Measurements from ENCODE around the gene MOCS3.

MOCS3 gene

DNA sequence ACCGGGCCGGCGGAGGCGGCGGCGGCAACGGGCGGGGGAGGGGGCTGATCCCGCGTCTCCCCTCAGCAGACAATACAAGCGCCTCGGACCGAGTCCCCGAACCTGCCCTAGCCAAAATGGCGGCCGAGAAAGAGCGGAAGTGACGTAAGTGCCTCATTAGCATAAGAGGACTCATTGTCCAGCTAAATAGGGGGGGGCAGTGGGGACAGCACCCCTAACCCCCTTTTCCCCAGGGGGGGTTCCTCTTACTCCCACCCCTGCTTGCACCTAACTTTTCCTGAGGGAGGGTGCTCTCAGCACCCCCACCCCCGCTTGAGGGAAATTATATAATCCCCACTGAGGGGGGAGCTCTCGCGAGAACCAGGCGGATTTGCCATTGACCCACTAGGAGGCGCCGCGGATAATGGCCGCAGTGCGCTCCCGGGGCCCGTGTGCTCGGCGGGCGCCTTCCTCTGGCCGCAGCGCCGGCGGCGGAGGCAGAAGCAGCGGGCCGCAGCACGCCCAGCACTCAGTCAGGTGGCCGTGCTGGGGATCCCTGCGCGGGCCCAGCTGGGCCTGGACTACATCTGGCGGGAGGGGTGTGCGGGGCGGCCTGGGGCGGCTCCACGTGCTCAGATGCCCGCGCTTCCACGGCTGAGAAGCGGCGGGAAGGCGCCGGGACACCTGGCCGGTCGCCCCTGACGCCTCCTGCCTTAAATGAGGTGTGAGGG, 27.2 kb upstream of the MOCS3 start, which contains the start of gene ADNP:
TSS of gene ADNP (minus strand) at position 132 of the 710 bp plus-strand sequence. CDS start 27,441 bp downstream, outside the sequence.
- Histone ChIP-seq H4K20me1 (peaks cover 34% of the 10 kb centered on the region), H3K9ac (peak within 1 kb of the TSS; percentile 100), H3K9me3 (no peaks in the 10 kb centered on the region), H3K27ac (peak within 1 kb of the TSS; percentile 100), H3K4me1 (peaks cover 37% of the 10 kb centered on the region), H3K4me2 (peak within 1 kb of the TSS; percentile 62), H3K27me3 (no peaks in the 10 kb centered on the region), H3K4me3 (peak within 1 kb of the TSS; percentile 100), H3K36me3 (peaks cover 55% of the 10 kb centered on the region)
- TF ChIP-seq Cebpa-rat (IDR thresholded peaks at IDR 0.05) = no peak

DNA sequence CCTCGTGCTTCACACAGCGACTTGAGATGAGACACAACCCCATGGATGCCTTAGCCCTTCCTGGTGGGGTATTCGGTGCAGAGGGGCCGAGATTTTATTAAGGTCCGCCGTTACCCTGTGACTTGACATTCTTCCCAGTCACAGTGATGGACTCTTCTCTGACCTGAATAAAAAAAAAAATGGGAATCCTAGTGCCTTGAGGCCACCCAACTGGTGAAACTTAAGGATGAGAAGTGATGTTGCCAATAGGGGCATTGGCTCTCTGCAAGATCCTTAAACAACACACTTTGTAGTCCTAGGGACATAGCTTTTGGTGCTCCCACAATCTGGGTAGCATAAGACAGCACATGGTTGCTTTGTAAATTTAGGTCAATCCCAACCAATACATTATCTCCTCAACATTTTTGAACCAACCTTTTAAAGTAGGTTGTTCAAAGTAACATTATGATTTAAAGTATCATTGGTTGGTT, 26.6 kb upstream of the MOCS3 start:
- peak overlapping the region; percentile 100; the same call in 1 of the 2 replicates for H3K4me3 ChIP-seq
- H4K20me1 ChIP-seq = peaks cover 28% of the 10 kb centered on the region
- H3K27ac ChIP-seq = peak overlapping the region; percentile 100
- TF ChIP-seq Cebpa-rat (IDR thresholded peaks at IDR 0.05) = no peak
- peak overlapping the region; percentile 62 for H3K4me2 ChIP-seq
- H3K36me3 ChIP-seq = peaks cover 58% of the 10 kb centered on the region
- H3K9me3 ChIP-seq = no peaks in the 10 kb centered on the region
- no peaks in the 10 kb centered on the region for H3K27me3 ChIP-seq
- peak overlapping the region; percentile 100 for H3K9ac ChIP-seq
- H3K4me1 ChIP-seq = peaks cover 31% of the 10 kb centered on the region

DNA sequence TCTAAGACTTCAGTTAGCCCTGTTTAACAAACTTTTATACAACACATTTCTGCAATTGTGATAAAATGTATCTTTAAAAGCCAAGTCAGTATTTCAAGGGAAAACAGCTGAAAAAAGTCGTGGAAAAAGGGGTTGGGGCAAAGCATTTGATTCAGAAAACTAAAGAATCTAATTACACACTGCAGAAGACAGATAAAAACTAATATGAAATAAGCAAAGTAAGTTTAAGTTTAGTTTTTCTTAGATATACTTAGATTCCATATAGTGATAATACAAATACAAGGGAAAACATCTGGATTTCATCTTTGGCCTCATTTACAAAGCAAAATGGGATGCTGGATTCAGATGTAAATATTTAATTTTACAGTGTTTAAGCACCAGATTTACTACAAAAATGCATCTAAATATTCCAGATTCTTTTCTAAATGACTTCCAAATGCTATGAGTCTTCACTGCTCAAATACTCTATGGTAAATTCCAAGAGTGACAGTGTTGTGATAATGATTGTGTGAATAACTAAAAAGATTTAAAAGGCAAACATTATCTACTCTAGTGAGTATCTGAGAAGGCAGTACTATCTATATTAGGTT, 25.8 kb upstream of the MOCS3 start:
- H3K9ac ChIP-seq = no peak overlapping the region
- H4K20me1 ChIP-seq = peaks cover 21% of the 10 kb centered on the region
- H3K4me2 ChIP-seq = no peak overlapping the region
- H3K4me3 ChIP-seq = no peak overlapping the region
- no peak for TF ChIP-seq Cebpa-rat (IDR thresholded peaks at IDR 0.05)
- peaks cover 58% of the 10 kb centered on the region for H3K36me3 ChIP-seq
- no peaks in the 10 kb centered on the region for H3K27me3 ChIP-seq
- H3K9me3 ChIP-seq = no peaks in the 10 kb centered on the region
- no peak overlapping the region for H3K27ac ChIP-seq
- peaks cover 24% of the 10 kb centered on the region for H3K4me1 ChIP-seq

DNA sequence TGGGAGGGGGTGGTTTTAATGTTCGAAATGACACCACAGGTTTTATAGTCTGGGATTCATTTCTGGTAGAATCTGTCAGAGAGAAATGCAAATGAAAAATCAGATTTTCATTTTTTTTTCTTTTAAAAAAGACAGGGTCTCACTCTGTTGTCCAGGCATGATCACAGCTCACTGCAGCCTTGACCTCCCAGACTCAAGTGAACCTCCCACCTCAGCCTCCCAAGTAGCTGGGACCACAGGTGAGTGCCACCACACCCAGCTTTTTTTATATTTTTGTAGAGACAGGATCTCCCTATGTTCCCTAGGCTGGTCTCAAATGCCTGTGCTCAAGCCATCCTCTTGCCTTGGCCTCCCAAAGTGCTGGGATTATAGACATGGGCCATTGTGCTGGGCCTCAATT, 25.0 kb upstream of the MOCS3 start:
- H3K4me2 ChIP-seq = no peak overlapping the region
- H3K9ac ChIP-seq = no peak overlapping the region
- TF ChIP-seq Cebpa-rat (IDR thresholded peaks at IDR 0.05) = no peak
- no peak overlapping the region for H3K4me3 ChIP-seq
- peaks cover 16% of the 10 kb centered on the region for H3K4me1 ChIP-seq
- H3K27ac ChIP-seq = no peak overlapping the region
- peaks cover 57% of the 10 kb centered on the region for H3K36me3 ChIP-seq
- H3K9me3 ChIP-seq = no peaks in the 10 kb centered on the region
- no peaks in the 10 kb centered on the region for H3K27me3 ChIP-seq
- H4K20me1 ChIP-seq = peaks cover 13% of the 10 kb centered on the region

DNA sequence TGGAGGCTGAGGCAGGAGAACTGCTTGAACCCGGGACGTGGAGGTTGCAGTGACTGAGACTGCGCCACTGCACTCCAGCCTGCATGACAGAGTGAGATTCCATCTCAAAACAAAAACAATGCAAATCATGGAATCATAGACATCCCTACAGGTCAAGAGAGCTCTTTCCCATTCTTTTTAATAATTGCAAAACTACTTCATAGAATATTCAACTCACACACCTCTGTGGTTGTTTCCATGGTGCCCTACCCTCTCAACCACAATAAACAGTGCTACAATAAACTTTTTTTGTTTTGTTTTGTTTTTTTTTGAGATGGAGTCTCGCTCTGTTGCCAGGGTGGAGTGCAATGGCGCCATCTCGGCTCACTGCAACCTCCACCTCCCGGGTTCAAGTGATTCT, 15.5 kb upstream of the MOCS3 start:
- H3K27me3 ChIP-seq = no peaks in the 10 kb centered on the region
- no peaks in the 10 kb centered on the region for H3K4me1 ChIP-seq
- no peak overlapping the region for H3K27ac ChIP-seq
- peaks cover 6% of the 10 kb centered on the region; the same call in 1 of the 2 replicates for H4K20me1 ChIP-seq
- no peaks in the 10 kb centered on the region for H3K9me3 ChIP-seq
- peaks cover 98% of the 10 kb centered on the region for H3K36me3 ChIP-seq
- no peak overlapping the region for H3K4me2 ChIP-seq
- no peak overlapping the region for H3K4me3 ChIP-seq
- TF ChIP-seq Cebpa-rat (IDR thresholded peaks at IDR 0.05) = no peak
- H3K9ac ChIP-seq = no peak overlapping the region

DNA sequence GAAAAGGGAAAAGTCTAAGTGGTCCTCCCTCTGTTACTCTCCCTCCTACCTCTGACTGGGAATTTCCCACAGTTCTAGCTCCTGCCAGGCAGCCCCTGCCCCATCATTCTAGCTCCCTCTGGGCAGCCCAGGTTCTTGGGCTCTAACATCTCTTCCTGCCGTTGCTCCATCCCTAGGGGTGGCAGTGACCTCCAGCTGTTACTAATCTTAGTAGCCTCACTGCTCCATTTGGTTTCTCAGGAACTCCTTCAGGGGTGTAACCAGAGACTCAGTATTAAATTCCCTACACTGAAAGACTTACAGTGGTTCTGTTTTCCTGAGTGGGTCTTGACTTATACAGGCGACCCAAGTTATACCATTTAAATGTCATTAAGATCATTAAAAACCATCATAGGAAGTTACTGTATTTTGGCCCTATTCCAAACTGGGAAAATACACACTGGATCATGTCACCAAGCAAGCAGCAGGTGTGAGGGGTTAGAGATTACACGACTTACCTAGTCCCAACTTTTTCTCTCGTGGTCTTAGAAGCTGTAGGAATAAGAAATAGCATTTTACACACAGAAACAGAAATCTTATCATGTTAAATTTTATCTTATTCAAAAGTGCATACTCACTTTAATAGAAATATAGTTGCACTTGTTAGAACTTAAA, 10.4 kb upstream of the MOCS3 start:
- Histone ChIP-seq H3K9ac (no peak overlapping the region), H3K27ac (no peak overlapping the region), H3K27me3 (no peaks in the 10 kb centered on the region), H3K4me2 (no peak overlapping the region), H3K9me3 (no peaks in the 10 kb centered on the region), H3K36me3 (peaks cover 95% of the 10 kb centered on the region), H3K4me3 (no peak overlapping the region), H4K20me1 (peaks cover 35% of the 10 kb centered on the region; the same call in 1 of the 2 replicates), H3K4me1 (no peaks in the 10 kb centered on the region)
- TF ChIP-seq Cebpa-rat (IDR thresholded peaks at IDR 0.05) = no peak

DNA sequence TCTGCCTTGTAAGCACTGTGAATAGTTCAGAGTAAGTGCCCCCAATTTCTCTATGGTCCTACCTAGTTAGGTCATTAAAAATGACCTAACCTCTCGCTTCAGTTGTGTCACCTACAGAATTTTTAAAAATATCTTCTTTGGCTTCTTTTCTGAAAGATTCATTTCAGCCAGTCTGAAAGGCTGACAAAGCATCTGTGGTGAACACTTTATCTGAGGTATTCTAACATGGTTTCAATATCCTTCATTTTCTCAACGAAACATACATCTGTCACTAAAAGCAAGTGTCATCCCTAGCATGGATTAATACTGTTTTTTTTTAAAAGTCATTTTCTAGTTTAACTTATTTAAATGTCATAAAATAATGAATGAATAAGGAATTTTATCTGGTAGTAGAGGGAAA, 5.4 kb upstream of the MOCS3 start:
- Histone ChIP-seq H3K4me3 (no peak overlapping the region), H3K27ac (no peak overlapping the region), H3K4me2 (no peak overlapping the region), H3K27me3 (no peaks in the 10 kb centered on the region), H4K20me1 (peaks cover 79% of the 10 kb centered on the region), H3K4me1 (peaks cover 17% of the 10 kb centered on the region), H3K9me3 (no peaks in the 10 kb centered on the region), H3K36me3 (peaks cover 69% of the 10 kb centered on the region), H3K9ac (no peak overlapping the region)
- TF ChIP-seq Cebpa-rat (IDR thresholded peaks at IDR 0.05) = no peak

DNA sequence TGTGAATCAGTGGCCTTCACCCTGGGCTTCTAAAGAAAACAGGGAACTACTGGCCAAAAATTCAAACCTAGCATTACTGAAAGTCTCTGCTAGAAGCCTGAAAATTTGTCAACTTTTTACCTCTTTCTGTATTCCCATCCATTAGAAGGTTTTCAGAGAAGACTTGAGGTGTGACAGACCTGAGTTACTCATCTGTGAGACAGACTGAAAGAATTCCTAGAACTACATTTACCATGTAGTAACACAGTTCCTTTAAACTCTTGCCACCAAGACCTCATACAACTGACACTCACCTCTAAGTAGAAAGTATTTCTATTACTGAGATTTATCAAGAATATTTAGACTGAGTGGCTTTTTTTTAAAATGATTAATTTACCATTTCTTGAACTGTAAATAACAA, 4.8 kb upstream of the MOCS3 start:
- H3K4me3 ChIP-seq = no peak overlapping the region
- peaks cover 17% of the 10 kb centered on the region for H3K4me1 ChIP-seq
- no peak overlapping the region for H3K9ac ChIP-seq
- no peak overlapping the region for H3K27ac ChIP-seq
- peaks cover 79% of the 10 kb centered on the region for H4K20me1 ChIP-seq
- no peak overlapping the region for H3K4me2 ChIP-seq
- H3K27me3 ChIP-seq = no peaks in the 10 kb centered on the region
- peaks cover 62% of the 10 kb centered on the region for H3K36me3 ChIP-seq
- no peaks in the 10 kb centered on the region for H3K9me3 ChIP-seq
- TF ChIP-seq Cebpa-rat (IDR thresholded peaks at IDR 0.05) = no peak

DNA sequence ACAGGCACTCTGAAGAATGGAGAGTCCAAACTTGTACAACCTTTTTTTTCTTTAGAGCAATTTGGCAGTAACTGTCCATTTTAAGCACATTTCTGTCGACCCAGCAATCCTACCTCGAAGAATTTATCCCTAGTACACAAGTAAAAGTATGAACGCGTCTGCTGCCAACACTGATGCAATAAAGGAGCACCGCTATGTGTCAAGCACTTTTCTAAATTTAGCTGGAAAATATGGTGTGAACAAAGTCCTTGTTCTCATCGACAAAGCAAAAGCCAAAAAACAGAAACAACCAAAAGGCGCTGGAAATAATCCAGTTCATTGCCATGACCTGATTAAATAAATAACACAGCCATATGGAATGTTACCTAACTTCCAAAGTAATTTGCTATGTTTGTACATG, 1.3 kb upstream of the MOCS3 start:
- peaks cover 39% of the 10 kb centered on the region for H3K4me1 ChIP-seq
- peak overlapping the region; percentile 99; the same call in 1 of the 2 replicates for H3K27ac ChIP-seq
- peaks cover 40% of the 10 kb centered on the region for H3K36me3 ChIP-seq
- no peaks in the 10 kb centered on the region for H3K27me3 ChIP-seq
- TF ChIP-seq Cebpa-rat (IDR thresholded peaks at IDR 0.05) = no peak
- no peaks in the 10 kb centered on the region for H3K9me3 ChIP-seq
- peak overlapping the region; percentile 90 for H3K4me3 ChIP-seq
- H4K20me1 ChIP-seq = peaks cover 80% of the 10 kb centered on the region
- H3K9ac ChIP-seq = peak overlapping the region; percentile 98
- peak overlapping the region; percentile 97 for H3K4me2 ChIP-seq
